Measurements from ENCODE around the gene LINC01488. TPM values are rescaled to one million over a fixed set of nuclear protein-coding genes. Genes with fewer than 3 reads are reported as not detected.

The LINC01488 gene
- total RNA-seq, 1 experiment from 2014 or later, result not detected

DNA sequence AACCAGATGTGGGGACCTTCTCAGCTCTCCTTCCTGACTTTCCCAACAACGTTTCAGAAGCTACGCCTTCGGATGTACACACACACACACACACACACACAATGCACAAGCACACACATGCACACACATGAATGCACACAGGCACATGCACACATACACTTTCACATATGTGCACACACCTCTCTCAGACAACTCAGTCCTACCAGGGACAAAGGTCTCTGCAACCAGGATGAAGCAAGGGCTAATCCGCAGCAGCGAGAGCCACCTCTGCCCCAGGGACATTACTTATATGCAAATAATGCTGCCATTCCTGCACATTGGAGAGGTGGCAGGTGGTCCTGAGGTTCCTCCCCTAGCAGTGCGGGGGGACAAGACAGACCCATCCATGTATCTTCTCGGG is 27.4 kb upstream of the LINC01488 start:
- ChIA-PET RAD21 (ENCODE audit: low non-redundant PET in 1 of 2, low total read pairs in 2 of 2, uncharacterized antibody in 2 of 2, unreplicated experiment in 2 of 2) (interaction anchor here in 1 of 2 experiments (0.7 kb wide), 1 partner anchor 24 kb away, joined by 3 read pairs; no protein-coding TSS in a partner anchor), CTCF (no interaction called here), POLR2A (no interaction called here)
- TF ChIP-seq POLR2A (IDR thresholded peaks at IDR 0.05; ENCODE audit: borderline replicate concordance, extremely low read depth, insufficient read depth, insufficient read length), result no peak
- no peak for TF ChIP-seq EZH2phosphoT487 (IDR thresholded peaks at IDR 0.05; ENCODE audit: borderline replicate concordance)
- intact Hi-C loops (cut with micrococcal nuclease), result no loop called here
- no TSS peak for BruUV-seq (replicated peaks)
- H3K9me2 ChIP-seq (ENCODE audit: insufficient read depth), result no peaks in the 10 kb centered on the region
- H3K27ac ChIP-seq (ENCODE audit: low read depth, low read length), result no peak overlapping the region
- no peak for ATAC-seq
- no peak overlapping the region for H3K9ac ChIP-seq (ENCODE audit: low read length)
- no peaks in the 10 kb centered on the region for H4K20me1 ChIP-seq (ENCODE audit: insufficient read depth)
- no peak overlapping the region for H2AFZ ChIP-seq (ENCODE audit: low read depth, low read length, poor library complexity, severe bottlenecking)
- no peaks in the 10 kb centered on the region for H3K36me3 ChIP-seq (ENCODE audit: control insufficient read depth in 1 of 2, insufficient read depth in 2 of 2, low read length in 2 of 2)
- H3K4me3 ChIP-seq (replicated peaks in 1 of 2; ENCODE audit: low read depth in 1 of 2, low read length in 2 of 2), result no peak overlapping the region
- no peaks in the 10 kb centered on the region for H3K27me3 ChIP-seq (ENCODE audit: insufficient read depth, low read length)
- H3K4me2 ChIP-seq (ENCODE audit: low read length), result no peak overlapping the region
- H3K9me3 ChIP-seq (ENCODE audit: control insufficient read depth in 1 of 2, insufficient read depth in 1 of 2, low read depth in 1 of 2, low read length in 2 of 2), result peaks cover 0 to 8% of the 10 kb centered on the region in 2 experiments; a peak in 1 of 4 replicates
- DNase-seq (ENCODE audit: low read depth, low spot score), result no peak
- H3K79me2 ChIP-seq (ENCODE audit: insufficient read depth, low read length), result no peaks in the 10 kb centered on the region
- H3K4me1 ChIP-seq (ENCODE audit: control insufficient read depth in 1 of 2, insufficient read depth in 2 of 2, low read length in 2 of 2), result 0 out of 4 replicates have a peak, but pooled peaks cover 0 to 3% of the 10 kb centered on the region in 2 experiments

DNA sequence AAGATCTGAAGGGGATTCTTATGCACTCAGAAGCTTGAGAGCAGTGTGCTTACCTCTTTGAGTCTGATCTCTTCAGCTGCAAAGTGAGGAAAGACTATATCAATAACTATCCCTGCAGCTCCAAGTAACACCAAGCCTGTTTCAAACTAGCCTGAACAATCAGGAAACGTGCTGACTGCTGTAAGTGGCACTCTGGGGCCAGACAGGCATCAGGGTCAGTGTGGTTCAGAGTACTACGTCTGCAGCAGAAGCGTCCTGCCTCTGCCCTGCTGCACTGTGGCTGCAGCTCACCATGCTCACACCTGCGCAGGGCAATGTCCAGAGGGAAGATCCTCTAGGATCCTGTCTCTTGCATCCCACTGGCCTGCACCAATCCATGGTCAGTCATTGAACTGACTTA is 25.5 kb upstream of the LINC01488 start:
- Histone ChIP-seq H3K4me1 (ENCODE audit: control insufficient read depth in 1 of 2, insufficient read depth in 2 of 2, low read length in 2 of 2) (peaks cover 0 to 6% of the 10 kb centered on the region in 2 experiments; a peak in 1 of 4 replicates), H3K79me2 (ENCODE audit: insufficient read depth, low read length) (no peaks in the 10 kb centered on the region), H3K9ac (ENCODE audit: low read length) (no peak overlapping the region), H4K20me1 (ENCODE audit: insufficient read depth) (no peaks in the 10 kb centered on the region), H3K27me3 (ENCODE audit: insufficient read depth, low read length) (no peaks in the 10 kb centered on the region), H3K9me3 (ENCODE audit: control insufficient read depth in 1 of 2, insufficient read depth in 1 of 2, low read depth in 1 of 2, low read length in 2 of 2) (peaks cover 0 to 24% of the 10 kb centered on the region in 2 experiments; a peak in 2 of 4 replicates), H3K36me3 (ENCODE audit: control insufficient read depth in 1 of 2, insufficient read depth in 2 of 2, low read length in 2 of 2) (no peaks in the 10 kb centered on the region), H3K4me2 (ENCODE audit: low read length) (no peak overlapping the region), H3K4me3 (replicated peaks in 1 of 2; ENCODE audit: low read depth in 1 of 2, low read length in 2 of 2) (no peak overlapping the region), H2AFZ (ENCODE audit: low read depth, low read length, poor library complexity, severe bottlenecking) (no peak overlapping the region), H3K27ac (ENCODE audit: low read depth, low read length) (no peak overlapping the region), H3K9me2 (ENCODE audit: insufficient read depth) (no peaks in the 10 kb centered on the region)
- no peak for TF ChIP-seq POLR2AphosphoS5 (IDR thresholded peaks at IDR 0.05; ENCODE audit: low read depth, low read length)
- TF ChIP-seq SRF (IDR thresholded peaks at IDR 0.05; ENCODE audit: low read depth), result no peak
- TF ChIP-seq, protein P1, sequence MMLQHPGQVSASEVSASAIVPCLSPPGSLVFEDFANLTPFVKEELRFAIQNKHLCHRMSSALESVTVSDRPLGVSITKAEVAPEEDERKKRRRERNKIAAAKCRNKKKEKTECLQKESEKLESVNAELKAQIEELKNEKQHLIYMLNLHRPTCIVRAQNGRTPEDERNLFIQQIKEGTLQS (IDR thresholded peaks at IDR 0.05), result no peak
- no peak for TF ChIP-seq FOSL1 (IDR thresholded peaks at IDR 0.05; ENCODE audit: low read depth)
- no peak for TF ChIP-seq CBX3 (IDR thresholded peaks at IDR 0.05; ENCODE audit: low read depth)
- no peak for TF ChIP-seq SIN3A (IDR thresholded peaks at IDR 0.05; ENCODE audit: low read depth)
- TF ChIP-seq YY1 (IDR thresholded peaks at IDR 0.05; ENCODE audit: extremely low read depth, insufficient replicate concordance, low read depth, low read length), result no peak
- TF ChIP-seq JUND (IDR thresholded peaks at IDR 0.05), result no peak
- no peak for TF ChIP-seq RAD21 (IDR thresholded peaks at IDR 0.05; ENCODE audit: low read depth)
- no peak for TF ChIP-seq EZH2phosphoT487 (IDR thresholded peaks at IDR 0.05; ENCODE audit: borderline replicate concordance)
- no peak for TF ChIP-seq CEBPB (IDR thresholded peaks at IDR 0.05; ENCODE audit: low read depth)
- TF ChIP-seq, protein P2, sequence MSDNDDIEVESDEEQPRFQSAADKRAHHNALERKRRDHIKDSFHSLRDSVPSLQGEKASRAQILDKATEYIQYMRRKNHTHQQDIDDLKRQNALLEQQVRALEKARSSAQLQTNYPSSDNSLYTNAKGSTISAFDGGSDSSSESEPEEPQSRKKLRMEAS (IDR thresholded peaks at IDR 0.05), result no peak
- TF ChIP-seq TCF7L2 (IDR thresholded peaks at IDR 0.05; ENCODE audit: borderline replicate concordance, extremely low read depth, insufficient read depth, insufficient read length), result no peak
- TF ChIP-seq SP1 (IDR thresholded peaks at IDR 0.05; ENCODE audit: low read depth), result no peak
- TF ChIP-seq, protein P3, sequence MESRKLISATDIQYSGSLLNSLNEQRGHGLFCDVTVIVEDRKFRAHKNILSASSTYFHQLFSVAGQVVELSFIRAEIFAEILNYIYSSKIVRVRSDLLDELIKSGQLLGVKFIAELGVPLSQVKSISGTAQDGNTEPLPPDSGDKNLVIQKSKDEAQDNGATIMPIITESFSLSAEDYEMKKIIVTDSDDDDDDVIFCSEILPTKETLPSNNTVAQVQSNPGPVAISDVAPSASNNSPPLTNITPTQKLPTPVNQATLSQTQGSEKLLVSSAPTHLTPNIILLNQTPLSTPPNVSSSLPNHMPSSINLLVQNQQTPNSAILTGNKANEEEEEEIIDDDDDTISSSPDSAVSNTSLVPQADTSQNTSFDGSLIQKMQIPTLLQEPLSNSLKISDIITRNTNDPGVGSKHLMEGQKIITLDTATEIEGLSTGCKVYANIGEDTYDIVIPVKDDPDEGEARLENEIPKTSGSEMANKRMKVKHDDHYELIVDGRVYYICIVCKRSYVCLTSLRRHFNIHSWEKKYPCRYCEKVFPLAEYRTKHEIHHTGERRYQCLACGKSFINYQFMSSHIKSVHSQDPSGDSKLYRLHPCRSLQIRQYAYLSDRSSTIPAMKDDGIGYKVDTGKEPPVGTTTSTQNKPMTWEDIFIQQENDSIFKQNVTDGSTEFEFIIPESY (IDR thresholded peaks at IDR 0.05; ENCODE audit: extremely low read depth, insufficient replicate concordance, low read length), result no peak
- ATAC-seq (no peak), DNase-seq (ENCODE audit: low read depth, low spot score) (no peak)
- ChIA-PET POLR2A (no interaction called here), CTCF (interaction anchor here (0.6 kb wide), 1 partner anchor 414 kb away, joined by 4 read pairs; no protein-coding TSS in a partner anchor), RAD21 (ENCODE audit: low non-redundant PET in 1 of 2, low total read pairs in 2 of 2, uncharacterized antibody in 2 of 2, unreplicated experiment in 2 of 2) (no interaction called here)
- BruUV-seq (replicated peaks), result no TSS peak
- intact Hi-C loops (cut with micrococcal nuclease), result no loop called here
